Stimulated activated CD8-positive, alpha-beta memory T cell treated with anti-CD3 and anti-CD28 coated beads, Interleukin-2, amount 100 ng/mL, for 48 hours (primary cell): ENCODE data around the gene BHLHA9.

Source experiments
- DNase-seq, 2 donors: peaks; one replicate each; pipeline ENCODE4 v3.0.0-alpha.2; 2020; ENCODE audit warnings: low read depth in 2 of 2

Gene BHLHA9

DNA sequence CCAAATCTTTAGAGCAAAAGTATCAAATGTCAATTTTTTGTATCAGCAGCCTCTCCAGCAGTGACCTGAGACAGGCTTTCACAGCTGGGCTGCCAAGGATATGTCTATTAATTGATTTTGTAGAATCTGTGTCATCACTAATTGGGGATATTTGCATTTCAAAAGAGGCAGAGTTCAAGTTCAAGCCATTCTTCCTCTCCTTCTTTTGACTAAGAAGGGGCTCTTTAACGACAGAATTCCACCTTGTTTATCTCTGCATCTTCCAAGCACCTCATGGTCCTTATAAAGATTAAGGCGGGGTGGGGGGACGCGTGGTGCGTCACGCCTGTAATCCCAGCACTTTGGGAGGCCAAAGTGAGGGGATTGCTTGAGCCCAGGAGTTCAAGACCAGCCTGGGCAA lies 15.2 kb upstream of the BHLHA9 start:
- no peak for DNase-seq

DNA sequence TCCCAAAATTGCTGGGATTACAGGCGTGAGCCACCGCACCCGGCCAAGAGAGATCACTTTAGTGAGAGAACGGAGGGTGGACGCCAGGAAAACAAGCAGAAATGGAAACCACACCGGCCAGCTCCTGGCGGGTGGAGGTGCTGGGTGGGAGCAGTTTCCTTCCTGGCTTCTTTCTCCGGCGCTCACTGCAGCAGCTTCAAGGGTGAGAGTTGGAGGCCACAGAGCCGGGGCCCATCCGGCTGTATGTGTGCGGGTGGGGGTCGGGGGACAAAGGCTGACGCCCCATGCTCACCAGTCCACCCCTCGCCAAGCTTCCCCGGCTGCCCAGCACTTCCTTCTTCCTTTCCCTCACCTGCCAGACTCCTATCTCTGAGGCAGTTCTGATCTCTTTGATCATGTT lies 13.5 kb upstream of the BHLHA9 start:
- DNase-seq: no peak

DNA sequence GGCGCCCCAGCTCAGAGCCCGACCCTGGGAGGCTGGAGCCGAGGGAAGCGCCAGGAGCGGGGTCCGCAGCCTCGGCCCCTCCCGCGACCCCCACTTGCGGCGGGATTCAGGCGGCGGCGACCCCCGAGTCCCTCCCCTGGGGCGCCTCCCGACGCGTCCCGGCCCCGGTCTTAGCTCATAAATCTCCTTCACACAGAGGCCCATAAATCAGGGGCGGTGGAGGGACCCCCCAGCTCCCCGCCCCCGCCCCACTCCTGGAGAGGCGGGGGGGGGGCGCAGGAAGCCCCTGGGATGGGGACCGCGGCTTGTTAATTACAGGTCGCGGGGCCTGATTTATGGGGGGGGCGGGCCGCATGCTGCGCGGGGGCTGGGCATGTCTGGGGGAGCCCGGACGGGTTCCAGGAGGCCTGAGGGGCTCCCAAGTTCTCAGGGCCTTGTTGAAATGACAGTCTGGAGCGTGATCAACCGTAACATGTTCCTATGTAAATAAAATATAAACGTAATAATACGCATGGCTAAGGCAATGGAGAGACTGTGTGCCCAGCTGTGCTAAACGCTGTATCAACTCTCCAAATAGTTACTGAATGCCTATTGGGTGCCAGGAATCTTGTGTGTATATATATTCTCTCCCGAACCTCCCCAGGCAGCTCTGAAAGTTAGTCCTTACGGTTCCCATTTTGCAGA lies 10.0 kb upstream of the BHLHA9 start:
- DNase-seq: no peak

DNA sequence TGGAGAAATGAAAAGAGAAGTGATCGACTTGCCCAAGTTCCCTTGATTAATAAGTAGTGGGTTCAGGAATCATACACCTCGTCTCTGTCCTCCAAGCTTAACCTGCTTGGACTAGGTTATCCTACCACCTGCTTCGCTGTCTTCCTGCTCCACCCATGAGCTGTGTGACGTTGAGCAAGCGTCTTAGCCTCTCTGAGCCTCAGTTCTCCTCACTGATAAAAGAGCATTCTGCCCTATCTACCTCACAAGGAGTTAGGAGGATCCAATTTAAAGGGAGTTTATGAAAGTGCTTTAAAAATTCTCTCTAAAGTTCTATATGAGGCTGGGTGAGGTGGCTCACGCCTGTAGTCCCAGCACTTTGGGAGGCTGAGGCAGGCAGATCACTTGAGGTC lies 9.5 kb upstream of the BHLHA9 start:
- no peak for DNase-seq

DNA sequence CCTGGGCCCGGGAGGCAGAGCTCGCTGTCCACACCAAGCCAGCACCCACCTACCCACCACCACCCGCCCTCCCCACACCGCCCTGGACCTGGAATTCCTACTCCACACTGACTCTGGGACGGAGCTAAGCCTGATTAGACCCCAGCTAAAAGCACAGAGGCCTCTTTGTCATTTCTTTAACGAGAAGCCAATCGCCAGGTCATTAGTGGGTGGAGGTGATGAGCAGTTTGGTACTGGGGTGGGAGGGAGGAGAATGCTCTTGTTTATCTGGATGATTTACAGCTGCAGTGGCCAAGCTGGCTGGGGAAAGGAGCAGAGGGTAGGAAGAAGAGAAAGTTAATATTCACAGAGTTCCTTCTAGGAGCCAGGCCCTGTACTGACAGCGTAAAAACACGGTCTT lies 6.0 kb upstream of the BHLHA9 start:
- no peak for DNase-seq

DNA sequence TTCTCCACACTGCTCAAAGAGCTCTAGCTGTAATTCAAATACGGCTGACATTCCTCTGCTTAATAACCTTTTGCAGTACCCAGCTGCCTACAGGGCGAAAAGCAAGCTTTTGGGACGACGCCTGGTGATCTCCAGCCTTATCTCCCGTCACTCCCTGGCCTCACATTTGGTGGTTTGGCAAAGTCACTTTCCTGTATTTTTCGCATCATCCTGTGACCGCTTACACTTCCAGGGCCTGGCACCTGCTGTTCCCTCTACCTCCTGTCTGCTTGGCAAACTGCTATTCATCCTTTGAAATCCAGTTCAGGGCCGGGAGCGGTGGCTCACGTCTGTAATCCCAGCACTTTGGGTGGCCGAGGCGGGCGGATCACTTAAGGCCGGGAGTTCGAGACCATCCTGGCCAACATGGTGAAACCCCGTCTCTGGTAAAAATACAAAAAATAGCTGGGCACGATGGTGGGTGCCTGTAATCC lies 2.7 kb upstream of the BHLHA9 start:
- DNase-seq: no peak

DNA sequence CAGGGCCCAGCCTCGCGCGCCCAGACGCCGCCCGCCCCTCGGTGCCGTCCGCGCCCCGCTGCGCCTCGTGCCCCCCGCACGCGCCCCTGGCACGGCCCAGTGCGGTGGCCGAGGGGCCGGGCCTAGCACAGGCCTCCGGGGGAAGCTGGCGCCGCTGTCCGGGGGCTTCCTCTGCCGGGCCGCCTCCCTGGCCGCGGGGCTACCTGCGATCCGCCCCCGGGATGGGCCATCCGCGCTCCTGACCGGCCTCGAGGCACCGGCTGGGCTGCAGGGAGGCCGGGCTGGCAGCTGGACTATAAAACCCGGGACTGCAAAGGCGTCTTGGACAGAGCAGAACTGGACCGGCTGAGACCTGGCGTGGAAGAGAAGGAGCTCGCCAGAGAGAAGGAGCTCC lies 783 bp downstream of the BHLHA9 start:
- no peak for DNase-seq

DNA sequence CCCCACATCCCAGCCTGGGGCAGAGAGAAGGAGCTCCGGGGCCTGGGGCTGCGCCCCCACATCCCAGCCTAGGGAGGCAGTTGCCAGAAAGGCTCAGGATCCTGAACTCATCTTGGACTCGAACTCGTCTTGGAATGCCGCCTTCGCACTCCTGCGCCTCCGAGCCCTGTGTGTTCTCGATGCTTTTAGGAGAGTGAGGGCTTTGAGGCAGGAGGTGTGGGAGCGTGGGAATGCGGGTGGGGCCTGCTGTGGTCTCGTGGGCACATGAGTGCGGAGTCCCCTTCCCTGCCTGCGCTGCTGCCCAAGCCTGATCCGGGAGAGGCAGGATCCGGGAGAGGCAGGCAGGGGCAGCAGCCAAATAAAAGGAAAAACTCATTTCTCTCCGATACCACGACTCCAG lies 1.2 kb downstream of the BHLHA9 start:
- no peak for DNase-seq

DNA sequence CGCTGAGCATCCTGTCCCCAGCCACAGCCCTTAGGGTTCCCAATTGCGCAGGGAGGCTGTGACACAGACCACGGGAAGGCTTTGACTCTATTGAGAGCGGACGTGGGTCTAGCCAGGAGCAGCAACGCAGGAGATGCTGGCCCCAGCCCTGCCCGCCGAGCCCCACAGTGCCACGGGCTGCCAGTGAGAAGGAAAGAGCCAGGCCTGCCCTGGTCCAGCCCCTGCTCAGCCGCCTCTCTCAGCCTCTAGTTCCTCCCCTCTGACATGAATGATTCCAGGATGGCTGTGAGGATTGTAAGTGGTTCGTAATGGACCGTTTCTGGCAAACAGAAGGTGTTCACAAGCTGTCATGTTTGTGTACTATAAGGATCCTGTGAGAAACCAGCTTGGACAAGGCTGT lies 2.5 kb downstream of the BHLHA9 start:
- DNase-seq: no peak

DNA sequence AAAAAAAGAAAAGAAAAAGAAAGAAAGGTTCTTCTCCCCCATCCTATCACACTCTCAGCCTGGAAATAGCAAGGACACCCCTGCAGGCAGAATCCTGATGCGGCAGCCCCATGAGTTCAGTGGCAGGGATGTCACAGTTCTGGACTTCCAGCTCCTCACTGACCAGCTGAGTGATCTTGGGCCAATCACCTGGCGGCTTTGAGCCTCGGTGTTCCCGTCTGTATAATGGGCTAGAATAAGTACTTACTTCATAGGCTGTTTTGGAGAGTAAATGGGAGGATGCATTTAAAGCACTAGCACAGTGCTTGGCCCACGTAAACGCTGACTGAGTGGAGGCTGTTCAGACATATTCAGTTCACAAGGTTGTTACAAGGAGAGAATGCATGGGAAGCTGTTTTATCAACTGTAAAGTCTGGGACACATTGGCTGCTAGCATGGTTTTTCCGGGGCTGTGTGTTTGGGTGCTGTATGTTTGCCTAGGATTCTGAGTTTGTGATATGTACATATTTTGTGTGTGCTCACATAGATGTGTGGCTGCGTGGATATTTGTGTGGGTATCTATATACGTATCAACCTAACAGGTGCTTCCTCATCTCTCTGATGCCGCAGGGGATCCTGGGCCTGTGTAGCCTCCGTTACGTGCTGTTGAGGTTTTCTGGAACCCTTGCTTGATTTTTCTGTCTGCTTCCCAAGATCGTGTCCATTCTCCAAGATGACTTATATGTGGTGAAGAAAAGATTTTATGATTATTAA lies 3.4 kb downstream of the BHLHA9 start:
- no peak for DNase-seq

DNA sequence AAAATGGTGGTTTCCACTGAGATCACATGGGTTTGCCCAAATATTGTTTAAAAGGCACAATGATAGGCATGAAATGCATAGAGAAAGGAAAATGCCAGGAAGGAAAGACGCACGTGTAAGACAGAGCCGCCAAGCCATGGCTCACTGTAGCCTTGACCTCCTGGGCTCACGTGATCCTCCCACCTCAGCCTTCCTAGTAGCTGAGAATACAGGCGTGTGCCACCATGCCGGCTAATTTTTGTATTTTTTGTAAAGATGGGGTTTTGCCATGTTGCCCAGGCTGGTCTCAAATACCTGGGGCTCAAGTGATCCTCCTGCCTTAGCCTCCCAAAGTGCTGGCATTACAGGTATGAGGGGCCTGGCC lies 4.0 kb downstream of the BHLHA9 start:
- no peak for DNase-seq

DNA sequence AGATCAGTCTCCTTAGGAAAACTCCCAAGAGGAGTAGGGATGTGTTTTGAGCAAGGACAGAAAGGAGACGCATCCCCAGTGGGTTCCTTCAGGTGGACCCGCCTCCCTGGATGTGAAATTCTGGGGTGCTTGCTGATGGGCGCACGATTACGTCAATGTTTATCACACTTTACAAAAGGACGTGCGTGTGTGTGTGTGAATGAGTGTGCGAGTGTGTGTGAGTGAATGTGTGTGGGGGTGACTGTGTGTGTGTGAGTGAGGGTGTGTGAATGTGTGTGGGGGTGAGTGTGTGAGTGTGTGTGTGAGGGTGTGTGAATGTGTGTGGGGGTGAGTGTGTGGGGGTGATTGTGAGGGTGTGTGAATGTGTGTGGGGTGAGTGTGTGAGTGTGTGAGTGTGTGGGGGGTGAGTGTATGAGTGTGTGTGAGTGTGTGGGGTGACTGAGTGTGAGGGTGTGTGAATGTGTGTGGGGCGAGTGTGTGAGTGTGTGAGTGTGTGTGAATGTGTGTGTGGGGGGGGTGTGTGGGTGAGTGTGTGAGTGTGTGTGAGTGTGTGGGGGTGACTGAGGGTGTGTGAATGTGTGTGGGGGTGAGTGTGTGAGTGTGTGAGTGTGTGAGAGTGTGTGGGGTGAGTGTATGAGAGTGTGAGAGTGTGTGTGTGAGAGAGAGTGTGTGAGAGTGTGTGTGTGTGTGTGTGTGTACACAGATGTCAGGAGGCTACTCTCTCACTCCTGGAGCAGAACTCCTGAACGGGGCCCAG lies 5.1 kb downstream of the BHLHA9 start:
- DNase-seq: no peak

DNA sequence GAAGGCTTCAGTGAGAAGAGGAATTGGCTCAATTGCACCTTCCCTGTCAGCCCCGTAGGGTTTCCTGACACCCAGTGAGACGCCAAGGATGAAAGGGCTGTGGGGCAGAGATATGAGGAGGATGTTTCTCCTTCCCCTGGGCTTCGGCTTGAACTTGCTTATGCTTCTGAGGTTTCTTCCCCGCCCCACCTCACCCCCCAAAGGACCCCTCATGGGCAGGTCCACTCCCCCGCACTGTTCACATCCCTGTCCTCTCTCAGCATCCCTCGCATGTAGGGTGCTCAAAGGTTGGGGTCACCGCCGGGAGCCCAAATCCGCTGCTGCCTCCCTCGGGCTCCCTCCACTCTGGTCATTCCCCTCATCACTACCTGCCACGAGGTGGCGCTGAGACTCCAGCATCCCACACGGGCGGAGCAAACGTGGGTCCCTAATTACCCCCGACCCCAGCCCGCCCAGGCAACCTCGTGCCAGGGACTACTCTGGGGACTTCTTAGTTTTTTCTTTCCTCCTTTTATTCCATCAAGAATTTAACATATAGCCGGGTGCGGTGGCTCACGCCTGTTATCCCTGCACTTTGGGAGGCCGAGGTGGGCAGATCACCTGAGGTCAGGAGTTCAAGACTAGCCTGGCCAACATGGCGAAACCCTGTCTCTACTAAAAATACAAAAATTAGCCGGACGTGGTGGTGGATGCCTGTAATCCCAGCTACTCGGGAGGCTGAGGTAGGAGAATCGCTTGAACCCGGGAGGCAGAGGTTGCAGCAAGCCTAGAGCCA lies 5.9 kb downstream of the BHLHA9 start:
- peak; percentile 53 to 68 for DNase-seq

DNA sequence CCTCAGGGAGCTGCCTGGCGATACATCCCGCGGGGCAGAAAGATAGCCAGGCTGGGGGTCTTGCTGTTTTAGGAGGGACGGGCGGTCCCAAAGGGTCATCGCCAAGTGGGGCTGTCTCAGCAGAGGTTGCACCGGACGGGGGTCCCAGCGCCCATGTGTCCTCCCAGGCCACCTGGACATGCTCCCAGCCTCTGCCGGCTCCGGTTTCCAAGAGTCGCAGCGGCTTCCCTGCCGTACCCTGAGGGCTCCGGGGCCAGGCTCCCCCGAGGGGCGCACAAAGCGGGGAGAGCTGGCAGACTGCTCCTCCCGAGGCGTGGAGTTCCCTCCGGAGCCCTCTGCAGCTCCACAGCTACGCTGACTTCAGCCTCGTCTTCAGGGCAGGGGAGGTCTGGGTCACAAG lies 10.4 kb downstream of the BHLHA9 start:
- DNase-seq: no peak

DNA sequence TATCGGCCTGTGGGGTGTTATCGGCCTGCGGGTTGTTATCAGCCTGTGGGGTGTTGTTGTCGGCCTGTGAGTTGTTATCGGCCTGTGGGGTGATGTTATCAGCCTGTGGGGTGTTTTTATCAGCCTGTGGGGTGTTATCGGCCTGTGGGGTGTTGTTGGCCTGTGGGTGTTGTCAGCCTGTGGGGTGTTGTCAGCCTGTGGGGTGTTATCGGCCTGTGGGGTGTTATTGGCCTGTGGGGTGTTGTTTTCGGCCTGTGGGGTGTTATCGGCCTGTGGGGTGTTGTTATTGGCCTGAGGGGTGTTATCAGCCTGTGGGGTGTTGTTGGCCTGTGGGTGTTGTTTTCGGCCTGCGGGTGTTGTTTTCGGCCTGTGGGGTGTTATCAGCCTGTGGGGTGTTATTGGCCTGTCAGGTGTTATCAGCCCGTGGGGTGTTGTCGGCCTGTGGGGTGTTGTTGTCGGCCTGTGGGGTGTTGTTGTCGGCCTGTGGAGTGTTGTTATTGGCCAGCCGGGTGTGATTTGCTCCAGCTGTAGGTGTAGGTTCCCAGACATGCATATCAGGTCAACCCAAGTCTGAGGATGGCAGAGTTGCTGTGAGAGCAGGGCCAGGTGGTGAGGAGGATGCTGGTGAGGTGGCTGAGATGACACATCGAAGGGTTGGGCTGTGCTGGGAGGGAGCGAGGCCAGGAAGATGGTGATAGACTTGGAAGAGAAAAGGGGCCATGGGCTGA lies 16.3 kb downstream of the BHLHA9 start:
- DNase-seq: no peak

DNA sequence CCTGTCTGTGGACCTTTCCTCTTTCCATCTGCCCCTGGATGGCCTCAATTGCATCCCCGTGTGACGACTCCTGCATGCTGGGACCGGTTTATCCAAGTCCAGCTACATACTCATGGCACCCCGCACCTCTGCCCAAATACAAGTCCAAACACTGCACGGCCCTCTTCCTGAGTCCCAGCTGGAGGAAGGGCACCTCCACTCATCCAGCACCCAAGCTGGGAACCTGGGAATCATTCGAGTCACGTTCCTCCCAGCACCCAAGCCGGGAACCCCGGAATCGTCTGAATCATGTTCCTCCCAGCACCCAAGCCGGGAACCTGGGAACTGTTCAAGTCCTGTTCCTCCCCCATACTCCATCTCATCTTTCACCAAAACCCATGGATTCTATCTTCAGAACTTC lies 19.5 kb downstream of the BHLHA9 start:
- DNase-seq: no peak

DNA sequence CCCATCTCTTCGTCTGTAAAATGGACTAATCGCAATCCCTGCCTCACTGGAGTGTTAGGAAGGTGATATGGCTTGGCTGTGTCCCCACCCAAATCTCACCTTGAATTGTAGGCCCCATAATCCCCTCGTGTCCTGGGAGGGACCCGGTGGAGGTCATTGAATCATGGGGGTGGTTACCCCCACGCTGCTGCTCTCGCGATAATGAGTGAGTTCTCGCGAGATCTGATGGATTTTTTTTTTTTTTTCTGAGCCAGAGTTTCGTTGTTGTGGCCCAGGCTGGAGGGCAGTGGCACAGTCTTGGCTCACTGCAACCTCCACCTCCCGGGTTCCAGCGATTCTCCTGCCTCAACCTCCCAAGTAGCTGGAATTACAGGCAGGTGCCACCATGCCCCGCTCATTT lies 20.4 kb downstream of the BHLHA9 start:
- no peak for DNase-seq

DNA sequence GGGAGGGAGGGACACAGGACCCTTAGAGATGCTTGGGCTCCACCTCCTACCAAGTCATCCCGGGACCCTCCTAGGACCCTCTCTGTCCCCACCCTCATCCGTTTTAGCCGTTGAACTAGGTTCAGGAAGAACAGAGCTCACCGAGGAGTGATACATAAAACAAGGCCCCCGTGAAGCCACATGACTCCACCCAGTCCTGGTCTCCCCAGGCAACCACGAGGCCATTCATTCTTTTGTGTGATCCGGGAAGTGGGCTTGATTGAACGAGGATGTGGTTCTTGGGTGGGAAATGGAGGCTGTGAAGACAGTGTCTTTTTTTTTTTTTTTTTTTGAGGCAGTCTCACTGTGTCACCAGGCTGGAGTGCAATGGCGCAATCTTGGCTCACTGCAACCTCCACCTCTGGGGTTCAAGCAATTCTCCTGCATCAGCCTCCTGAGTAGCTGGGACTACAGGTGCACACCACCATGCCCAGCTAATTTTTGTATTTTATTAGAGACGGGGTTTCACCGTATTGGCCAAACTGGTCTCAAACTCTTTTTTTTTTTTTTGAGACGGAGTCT lies 24.0 kb downstream of the BHLHA9 start:
- peak; percentile 27 to 51 for DNase-seq

DNA sequence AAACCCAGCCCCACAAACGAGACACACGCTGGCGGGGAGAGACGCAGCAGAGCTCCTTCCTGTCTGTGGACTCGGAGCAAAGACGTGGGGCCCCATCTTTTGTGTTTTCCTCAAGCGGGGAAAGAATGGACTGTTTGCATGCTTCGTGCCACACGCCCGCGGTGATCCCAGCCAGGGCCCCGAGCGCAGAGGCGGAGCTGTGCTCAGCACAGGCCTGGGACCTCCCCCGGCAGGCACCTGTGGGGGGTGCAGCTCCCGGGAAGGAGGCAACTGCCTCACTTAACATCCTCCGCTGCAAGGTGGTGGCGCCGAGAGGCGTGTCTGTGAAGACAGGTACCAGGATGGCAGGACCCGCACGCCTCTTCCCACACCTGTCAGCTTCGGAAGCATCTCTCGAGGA lies 28.4 kb downstream of the BHLHA9 start:
- DNase-seq: peak; percentile 10 to 23

DNA sequence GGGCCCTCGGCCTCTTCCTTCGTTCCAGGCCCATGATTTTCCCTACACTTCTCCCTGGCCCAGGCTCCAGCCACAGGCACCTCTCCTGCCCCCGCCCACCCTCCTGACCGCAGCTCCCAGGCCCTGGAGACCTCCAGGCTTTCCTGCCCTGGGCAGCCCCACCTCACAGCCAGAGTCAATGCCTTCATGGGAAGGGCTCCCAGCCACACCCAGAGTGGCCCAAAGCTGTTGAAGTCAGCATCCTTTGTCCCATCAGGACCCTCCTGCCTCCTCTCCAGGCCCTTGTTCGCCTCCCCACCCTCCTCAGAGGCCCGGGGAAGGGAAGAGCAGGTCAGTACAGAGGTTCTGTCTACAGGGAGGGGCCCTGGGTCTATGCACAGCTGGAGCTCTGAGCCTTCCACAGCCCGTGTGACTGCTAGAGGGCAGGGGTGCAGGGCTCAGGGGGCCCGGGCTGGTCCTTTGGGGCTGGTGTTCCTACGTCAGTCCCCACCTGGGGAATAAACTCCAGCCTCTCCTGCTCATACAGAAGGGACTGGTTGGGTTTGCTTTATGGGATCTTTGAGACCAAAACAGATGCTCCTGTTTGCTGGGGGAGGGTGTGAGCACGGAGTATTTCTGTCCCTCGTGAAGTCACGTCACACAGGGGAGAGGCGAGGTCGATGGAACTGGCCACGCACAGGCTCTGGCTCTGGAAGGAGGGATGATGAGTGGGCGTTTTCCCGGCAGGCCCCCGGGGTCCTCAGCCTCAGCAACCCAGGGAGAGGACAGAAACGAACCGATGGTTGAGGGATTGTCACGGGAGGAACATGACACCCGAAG lies 29.5 kb downstream of the BHLHA9 start:
- no peak for DNase-seq
